ENCODE data around the gene SPNS2. TPM values are rescaled to one million over a fixed set of nuclear protein-coding genes. Genes with fewer than 3 reads are reported as not detected.

The SPNS2 gene
- total RNA-seq, 1 experiment from 2014 or later: 1.9 TPM

GRCh38 chr17:4541328-4542002, 42.8 kb downstream of the SPNS2 start:
- Histone ChIP-seq H3K36me3 (ENCODE audit: control insufficient read depth, insufficient read depth, low read length) (peaks cover 3% of the 10 kb centered on the region; the same call in 1 of the 2 replicates), H3K27ac (ENCODE audit: low read length) (no peak overlapping the region), H3K9me3 (ENCODE audit: control insufficient read depth, insufficient read depth, low read depth, low read length) (no peaks in the 10 kb centered on the region), H3K27me3 (ENCODE audit: control insufficient read depth, insufficient read depth, low read length) (no peaks in the 10 kb centered on the region), H3K4me3 (ENCODE audit: low read depth in 2 of 2, low read length in 2 of 2) (no peak overlapping the region), H3K4me1 (ENCODE audit: control insufficient read depth, insufficient read depth, low read length) (peaks cover 18% of the 10 kb centered on the region)
- ChIA-PET POLR2A (no interaction called here), CTCF (no interaction called here)
- ATAC-seq (no peak), DNase-seq (ENCODE audit: low read depth, low spot score) (no peak)
- intact Hi-C loops (cut with micrococcal nuclease; ENCODE audit: unreplicated experiment): no loop called here
- in situ Hi-C loops (cut with HindIII; ENCODE audit: low pct_unique_long_range_greater_than_20kb, low sequenced_read_pairs): no loop called here
- TF ChIP-seq SIN3A (IDR thresholded peaks at IDR 0.05; ENCODE audit: borderline replicate concordance, insufficient read depth, low read depth, low read length) (no peak), POLR2AphosphoS5 (IDR thresholded peaks at IDR 0.05; ENCODE audit: low read depth, low read length) (no peak), TCF7L2 (IDR thresholded peaks at IDR 0.05; ENCODE audit: low read depth, low read length) (no peak), REST (IDR thresholded peaks at IDR 0.05; ENCODE audit: insufficient read depth in 1 of 2, low read depth in 2 of 2, low read length in 1 of 2) (no peak), CTCF (IDR thresholded peaks at IDR 0.05) (no peak; the same call in 1 of the 2 replicates)
- BruUV-seq (replicated peaks): no TSS peak

DNA sequence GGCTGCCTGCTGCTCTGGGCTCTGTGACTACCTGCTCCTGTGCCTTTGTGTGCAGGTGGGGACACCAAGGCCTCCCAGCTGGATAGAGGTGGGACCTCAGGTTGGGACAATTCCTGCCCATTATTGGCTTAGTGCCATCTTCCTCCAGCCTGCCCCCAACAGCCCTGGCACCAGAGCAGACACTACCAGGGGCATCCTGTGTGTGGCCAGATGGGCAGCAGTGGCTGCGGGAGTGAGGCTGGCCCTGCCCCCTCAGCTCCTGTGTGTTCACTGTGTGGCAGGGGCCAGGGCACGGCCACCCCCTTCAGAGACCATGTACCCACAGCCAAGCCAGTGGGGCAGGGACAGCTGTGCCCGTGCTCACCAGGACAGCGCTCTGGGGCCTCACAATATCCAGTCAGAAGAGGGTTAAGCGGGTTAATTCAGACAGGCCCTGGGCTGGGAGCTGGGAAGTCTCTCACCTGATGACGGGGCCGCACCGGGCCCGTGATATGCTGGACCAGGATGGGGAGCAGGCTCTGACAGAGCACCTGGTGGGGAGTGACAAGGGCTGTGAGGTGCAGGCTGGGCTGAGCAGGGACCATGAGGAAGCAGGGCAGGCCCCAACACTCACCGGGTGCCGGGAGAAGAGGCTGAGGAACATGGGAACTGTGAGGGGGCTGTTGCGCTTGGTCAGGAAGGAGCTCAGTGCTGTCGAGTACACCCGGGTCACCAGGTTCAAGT, 43.5 kb downstream of the SPNS2 start:
- peaks cover 3% of the 10 kb centered on the region; the same call in 1 of the 2 replicates for H3K36me3 ChIP-seq (ENCODE audit: control insufficient read depth, insufficient read depth, low read length)
- peaks cover 11% of the 10 kb centered on the region for H3K4me1 ChIP-seq (ENCODE audit: control insufficient read depth, insufficient read depth, low read length)
- no peaks in the 10 kb centered on the region for H3K27me3 ChIP-seq (ENCODE audit: control insufficient read depth, insufficient read depth, low read length)
- no TSS peak for BruUV-seq (replicated peaks)
- ChIA-PET CTCF (no interaction called here), POLR2A (no interaction called here)
- in situ Hi-C loops (cut with HindIII; ENCODE audit: low pct_unique_long_range_greater_than_20kb, low sequenced_read_pairs) (no loop called here), intact Hi-C loops (cut with micrococcal nuclease; ENCODE audit: unreplicated experiment) (no loop called here)
- ATAC-seq: no peak
- no peak for DNase-seq (ENCODE audit: low read depth, low spot score)
- H3K27ac ChIP-seq (ENCODE audit: low read length): no peak overlapping the region
- H3K9me3 ChIP-seq (ENCODE audit: control insufficient read depth, insufficient read depth, low read depth, low read length): no peaks in the 10 kb centered on the region
- TF ChIP-seq SIN3A (IDR thresholded peaks at IDR 0.05; ENCODE audit: borderline replicate concordance, insufficient read depth, low read depth, low read length) (no peak), TCF7L2 (IDR thresholded peaks at IDR 0.05; ENCODE audit: low read depth, low read length) (no peak), CTCF (IDR thresholded peaks at IDR 0.05) (no peak), REST (IDR thresholded peaks at IDR 0.05; ENCODE audit: insufficient read depth in 1 of 2, low read depth in 2 of 2, low read length in 1 of 2) (no peak), POLR2AphosphoS5 (IDR thresholded peaks at IDR 0.05; ENCODE audit: low read depth, low read length) (no peak)
- H3K4me3 ChIP-seq (ENCODE audit: low read depth in 2 of 2, low read length in 2 of 2): no peak overlapping the region

Measured in Panc1 (cell line).